ENCODE measurements around the gene LONRF3. TPM values are rescaled to one million over a fixed set of nuclear protein-coding genes. Genes with fewer than 3 reads are reported as not detected.
"Not testable (repeated sequence)": the region's sequence is repeated elsewhere in the genome, so short reads cannot be mapped to it uniquely, and the experiment has no call there.

LONRF3 gene
- total and polyA plus RNA-seq, 2 of the 13 experiments (the other 11 are each of a cell fraction or from before 2014, with no cell fraction given): 4.8 to 11.6 TPM

DNA sequence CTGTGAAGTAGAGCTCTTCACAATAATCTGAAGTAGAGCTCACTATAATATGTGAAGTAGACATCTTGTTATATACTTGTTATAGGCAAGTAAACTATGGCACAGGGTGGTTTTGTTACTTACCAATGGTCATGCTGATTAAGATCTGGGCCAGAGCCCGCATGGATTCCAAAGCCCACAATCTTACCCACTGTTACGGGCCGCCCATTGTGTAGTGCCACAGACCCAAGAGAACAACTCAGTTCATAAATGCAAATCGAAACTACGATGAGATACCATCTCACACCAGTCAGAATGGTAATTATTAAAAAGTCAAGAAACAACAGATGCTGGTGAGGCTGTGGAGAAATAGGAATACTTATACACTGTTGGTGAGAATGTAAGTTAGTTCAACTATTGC is 51.5 kb downstream of the LONRF3 start:
- 44% methylated on average over 5 of the region's 5 CpGs for WGBS (ENCODE audit: low lambda C conversion rate)
- Histone ChIP-seq H3K9me3 (ENCODE audit: low read length) (no peaks in the 10 kb centered on the region), H4K20me1 (ENCODE audit: insufficient read depth, low read length) (no peaks in the 10 kb centered on the region), H3K4me3 (replicated peaks in 1 of 3; ENCODE audit: insufficient read depth in 1 of 3, low read depth in 2 of 3, low read length in 3 of 3) (no peak overlapping the region), H2AFZ (ENCODE audit: low read length) (no peak overlapping the region), H3K4me1 (ENCODE audit: insufficient read depth, low read length) (no peaks in the 10 kb centered on the region), H3K27me3 (ENCODE audit: control insufficient read depth in 1 of 2, insufficient read depth in 2 of 2, low read length in 2 of 2) (no peaks in the 10 kb centered on the region), H3K79me2 (ENCODE audit: insufficient read depth, low read length) (no peaks in the 10 kb centered on the region), H3K4me2 (ENCODE audit: low read depth, low read length) (no peak overlapping the region), H3K27ac (ENCODE audit: extremely low read length, insufficient read depth, low read length) (no peak overlapping the region), H3K36me3 (replicated peaks in 1 of 2; ENCODE audit: control insufficient read depth in 1 of 2, insufficient read depth in 2 of 2, low read length in 2 of 2) (no peaks in the 10 kb centered on the region), H3K9ac (ENCODE audit: insufficient read depth, low read depth, low read length) (no peak overlapping the region)
- TF ChIP-seq YEATS4 (CRISPR knock-in tag; IDR thresholded peaks at IDR 0.05; ENCODE audit: borderline replicate concordance) (no peak), NAIF1 (CRISPR knock-in tag; IDR thresholded peaks at IDR 0.05; ENCODE audit: borderline replicate concordance) (no peak), CREB1 (IDR thresholded peaks at IDR 0.05) (no peak), CREB1 (CRISPR knock-in tag; IDR thresholded peaks at IDR 0.05) (no peak)
- TF ChIP-seq, protein P1, sequence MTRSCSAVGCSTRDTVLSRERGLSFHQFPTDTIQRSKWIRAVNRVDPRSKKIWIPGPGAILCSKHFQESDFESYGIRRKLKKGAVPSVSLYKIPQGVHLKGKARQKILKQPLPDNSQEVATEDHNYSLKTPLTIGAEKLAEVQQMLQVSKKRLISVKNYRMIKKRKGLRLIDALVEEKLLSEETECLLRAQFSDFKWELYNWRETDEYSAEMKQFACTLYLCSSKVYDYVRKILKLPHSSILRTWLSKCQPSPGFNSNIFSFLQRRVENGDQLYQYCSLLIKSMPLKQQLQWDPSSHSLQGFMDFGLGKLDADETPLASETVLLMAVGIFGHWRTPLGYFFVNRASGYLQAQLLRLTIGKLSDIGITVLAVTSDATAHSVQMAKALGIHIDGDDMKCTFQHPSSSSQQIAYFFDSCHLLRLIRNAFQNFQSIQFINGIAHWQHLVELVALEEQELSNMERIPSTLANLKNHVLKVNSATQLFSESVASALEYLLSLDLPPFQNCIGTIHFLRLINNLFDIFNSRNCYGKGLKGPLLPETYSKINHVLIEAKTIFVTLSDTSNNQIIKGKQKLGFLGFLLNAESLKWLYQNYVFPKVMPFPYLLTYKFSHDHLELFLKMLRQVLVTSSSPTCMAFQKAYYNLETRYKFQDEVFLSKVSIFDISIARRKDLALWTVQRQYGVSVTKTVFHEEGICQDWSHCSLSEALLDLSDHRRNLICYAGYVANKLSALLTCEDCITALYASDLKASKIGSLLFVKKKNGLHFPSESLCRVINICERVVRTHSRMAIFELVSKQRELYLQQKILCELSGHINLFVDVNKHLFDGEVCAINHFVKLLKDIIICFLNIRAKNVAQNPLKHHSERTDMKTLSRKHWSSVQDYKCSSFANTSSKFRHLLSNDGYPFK (CRISPR knock-in tag; IDR thresholded peaks at IDR 0.05; ENCODE audit: borderline replicate concordance): no peak
- TF ChIP-seq, protein P2, sequence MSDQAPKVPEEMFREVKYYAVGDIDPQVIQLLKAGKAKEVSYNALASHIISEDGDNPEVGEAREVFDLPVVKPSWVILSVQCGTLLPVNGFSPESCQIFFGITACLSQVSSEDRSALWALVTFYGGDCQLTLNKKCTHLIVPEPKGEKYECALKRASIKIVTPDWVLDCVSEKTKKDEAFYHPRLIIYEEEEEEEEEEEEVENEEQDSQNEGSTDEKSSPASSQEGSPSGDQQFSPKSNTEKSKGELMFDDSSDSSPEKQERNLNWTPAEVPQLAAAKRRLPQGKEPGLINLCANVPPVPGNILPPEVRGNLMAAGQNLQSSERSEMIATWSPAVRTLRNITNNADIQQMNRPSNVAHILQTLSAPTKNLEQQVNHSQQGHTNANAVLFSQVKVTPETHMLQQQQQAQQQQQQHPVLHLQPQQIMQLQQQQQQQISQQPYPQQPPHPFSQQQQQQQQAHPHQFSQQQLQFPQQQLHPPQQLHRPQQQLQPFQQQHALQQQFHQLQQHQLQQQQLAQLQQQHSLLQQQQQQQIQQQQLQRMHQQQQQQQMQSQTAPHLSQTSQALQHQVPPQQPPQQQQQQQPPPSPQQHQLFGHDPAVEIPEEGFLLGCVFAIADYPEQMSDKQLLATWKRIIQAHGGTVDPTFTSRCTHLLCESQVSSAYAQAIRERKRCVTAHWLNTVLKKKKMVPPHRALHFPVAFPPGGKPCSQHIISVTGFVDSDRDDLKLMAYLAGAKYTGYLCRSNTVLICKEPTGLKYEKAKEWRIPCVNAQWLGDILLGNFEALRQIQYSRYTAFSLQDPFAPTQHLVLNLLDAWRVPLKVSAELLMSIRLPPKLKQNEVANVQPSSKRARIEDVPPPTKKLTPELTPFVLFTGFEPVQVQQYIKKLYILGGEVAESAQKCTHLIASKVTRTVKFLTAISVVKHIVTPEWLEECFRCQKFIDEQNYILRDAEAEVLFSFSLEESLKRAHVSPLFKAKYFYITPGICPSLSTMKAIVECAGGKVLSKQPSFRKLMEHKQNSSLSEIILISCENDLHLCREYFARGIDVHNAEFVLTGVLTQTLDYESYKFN (CRISPR knock-in tag; conservative IDR thresholded peaks at IDR 0.05): no peak
- TF ChIP-seq, protein P3, sequence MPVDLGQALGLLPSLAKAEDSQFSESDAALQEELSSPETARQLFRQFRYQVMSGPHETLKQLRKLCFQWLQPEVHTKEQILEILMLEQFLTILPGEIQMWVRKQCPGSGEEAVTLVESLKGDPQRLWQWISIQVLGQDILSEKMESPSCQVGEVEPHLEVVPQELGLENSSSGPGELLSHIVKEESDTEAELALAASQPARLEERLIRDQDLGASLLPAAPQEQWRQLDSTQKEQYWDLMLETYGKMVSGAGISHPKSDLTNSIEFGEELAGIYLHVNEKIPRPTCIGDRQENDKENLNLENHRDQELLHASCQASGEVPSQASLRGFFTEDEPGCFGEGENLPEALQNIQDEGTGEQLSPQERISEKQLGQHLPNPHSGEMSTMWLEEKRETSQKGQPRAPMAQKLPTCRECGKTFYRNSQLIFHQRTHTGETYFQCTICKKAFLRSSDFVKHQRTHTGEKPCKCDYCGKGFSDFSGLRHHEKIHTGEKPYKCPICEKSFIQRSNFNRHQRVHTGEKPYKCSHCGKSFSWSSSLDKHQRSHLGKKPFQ (CRISPR knock-in tag; IDR thresholded peaks at IDR 0.05; ENCODE audit: insufficient replicate concordance): no peak
- CTCF ChIA-PET (ENCODE audit: low intra/inter-chr PET ratio, low total read pairs): no interaction called here
- POLR2A ChIA-PET: no interaction called here
- no peak for DNase-seq (ENCODE audit: low spot score)
- no peak for FAIRE-seq
- in situ Hi-C loops (cut with HindIII; ENCODE audit: extremely low pct_ligation_motif_present, low pct_unique_long_range_greater_than_20kb): no loop called here
- intact Hi-C loops (cut with micrococcal nuclease; ENCODE audit: unreplicated experiment): no loop called here
- no peak for ATAC-seq
- no TSS peak for BruUV-seq (replicated peaks)

DNA sequence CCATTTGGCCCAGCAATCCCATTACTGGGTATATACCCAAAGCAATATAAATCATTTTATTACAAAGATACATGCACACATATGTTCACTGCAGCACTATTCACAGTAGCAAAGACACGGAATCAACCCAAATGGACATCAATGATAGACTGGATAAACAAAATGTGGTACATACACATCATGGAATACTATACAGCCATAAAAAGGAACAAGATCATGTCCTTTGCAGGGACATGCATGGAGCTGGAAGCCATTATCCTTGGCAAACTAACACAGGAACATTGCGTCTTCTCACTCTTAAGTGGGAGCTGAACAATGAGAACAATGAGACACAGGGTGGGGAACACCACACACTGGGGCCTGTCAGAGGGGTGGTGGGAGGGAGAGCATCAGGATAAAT is 51.9 kb downstream of the LONRF3 start:
- H3K36me3 ChIP-seq (replicated peaks in 1 of 2; ENCODE audit: control insufficient read depth in 1 of 2, insufficient read depth in 2 of 2, low read length in 2 of 2); H3K4me1 ChIP-seq (ENCODE audit: insufficient read depth, low read length); ATAC-seq; H4K20me1 ChIP-seq (ENCODE audit: insufficient read depth, low read length); H2AFZ ChIP-seq (ENCODE audit: low read length); H3K4me2 ChIP-seq (ENCODE audit: low read depth, low read length); H3K79me2 ChIP-seq (ENCODE audit: insufficient read depth, low read length); H3K27me3 ChIP-seq (ENCODE audit: control insufficient read depth in 1 of 2, insufficient read depth in 2 of 2, low read length in 2 of 2); H3K4me3 ChIP-seq (replicated peaks in 1 of 3; ENCODE audit: insufficient read depth in 1 of 3, low read depth in 2 of 3, low read length in 3 of 3); POLR2A ChIA-PET; H3K9ac ChIP-seq (ENCODE audit: insufficient read depth, low read depth, low read length); H3K27ac ChIP-seq (ENCODE audit: extremely low read length, insufficient read depth, low read length); CTCF ChIA-PET (ENCODE audit: low intra/inter-chr PET ratio, low total read pairs); in situ Hi-C loops (cut with HindIII; ENCODE audit: extremely low pct_ligation_motif_present, low pct_unique_long_range_greater_than_20kb); DNase-seq (ENCODE audit: low spot score); H3K9me3 ChIP-seq (ENCODE audit: low read length); intact Hi-C loops (cut with micrococcal nuclease; ENCODE audit: unreplicated experiment); FAIRE-seq; BruUV-seq (replicated peaks): not testable (repeated sequence)
- 79% methylated on average over 2 of the region's 2 CpGs for WGBS (ENCODE audit: low lambda C conversion rate)

Measured in HepG2 (cell line).